22Rv1 (cell line): Measurements from ENCODE around the gene PBX3.
A peak's percentile ranks its signal among the peaks of the same experiment; 100 is the strongest.

Experiments
- H3K27ac ChIP-seq: fragments of 450-650 bp; 2 replicates; pipeline ENCODE4 v1.5.1; 2017
- CTCF ChIP-seq: fragments of 450-650 bp; IDR thresholded peaks from 2 replicates; pipeline ENCODE4 v1.5.1; 2017; ENCODE audit warnings: mild to moderate bottlenecking
- ZFX ChIP-seq: fragments of 450-650 bp; IDR thresholded peaks from 2 replicates; pipeline ENCODE4 v1.6.1; 2017; ENCODE audit warnings: antibody characterized with exemption, borderline replicate concordance

Gene PBX3

GRCh38 chr9:125744616-125745015 is 2.6 kb upstream of the PBX3 start:
- H3K27ac ChIP-seq: no peak overlapping the region
- TF ChIP-seq ZFX (no peak), CTCF (no peak)

- TF ChIP-seq CTCF: no peak
Measured at GRCh38 chr9:125745018-125745417, 2.2 kb upstream of the PBX3 start.

GRCh38 chr9:125745682-125746016 is 1.5 kb upstream of the PBX3 start:
- peak overlapping the region; percentile 92 for H3K27ac ChIP-seq
- TF ChIP-seq CTCF (no peak), ZFX (no peak)

More at GRCh38 chr9:125745018-125745417, 2.2 kb upstream of the PBX3 start:
- H3K27ac ChIP-seq: no peak overlapping the region; the same call in 1 of the 2 replicates

GRCh38 chr9:125746017-125746773 is 978 bp upstream of the PBX3 start:
- TF ChIP-seq ZFX: no peak
- TF ChIP-seq CTCF: no peak
- H3K27ac ChIP-seq: peak overlapping the region; percentile 92

- TF ChIP-seq CTCF: no peak
- no peak for TF ChIP-seq ZFX
- H3K27ac ChIP-seq: peak overlapping the region; percentile 92
Measured at GRCh38 chr9:125746774-125747052, 460 bp upstream of the PBX3 start.

GRCh38 chr9:125747765-125748445 is 732 bp downstream of the PBX3 start:
- TF ChIP-seq ZFX (no peak), CTCF (no peak)
- peak overlapping the region; percentile 92 for H3K27ac ChIP-seq

- TF ChIP-seq ZFX: no peak
- TF ChIP-seq CTCF: no peak
- peak overlapping the region; percentile 92 for H3K27ac ChIP-seq
Measured at GRCh38 chr9:125748446-125749099, 1.4 kb downstream of the PBX3 start.
